H9 (cell line): ENCODE measurements around the gene ARMH3. TPM values are rescaled to one million over a fixed set of nuclear protein-coding genes. Genes with fewer than 3 reads are reported as not detected.

ENCODE experiments used
- DNase-seq: peaks from one replicate; pipeline ENCODE4 v3.0.0-alpha.2; 2017
- H2AFZ ChIP-seq: one replicate; pipeline ENCODE4 v1.6.1; 2013; ENCODE audit warnings: mild to moderate bottlenecking, low read length, control low read depth, moderate library complexity
- H2AK5ac ChIP-seq: 2 replicates; pipeline ENCODE4 v1.6.1; 2013; ENCODE audit warnings: low read length, control low read depth, mixed read lengths; ENCODE audit not compliant: insufficient read length
- H2BK120ac ChIP-seq: one replicate; pipeline ENCODE4 v1.6.1; 2013; ENCODE audit warnings: low read depth, mild to moderate bottlenecking, low read length, control low read depth, inconsistent platforms; ENCODE audit not compliant: poor library complexity, severe bottlenecking
- H2BK12ac ChIP-seq: 2 replicates; pipeline ENCODE4 v1.6.1; 2013; ENCODE audit warnings: low read length, control low read depth, mixed read lengths, low read depth; ENCODE audit not compliant: insufficient read length
- H2BK15ac ChIP-seq: 2 replicates; pipeline ENCODE4 v1.6.1; 2013; ENCODE audit warnings: low read depth, low read length, control low read depth
- H2BK20ac ChIP-seq: one replicate; pipeline ENCODE4 v1.6.1; 2013; ENCODE audit warnings: low read depth, mild to moderate bottlenecking, low read length, control low read depth, inconsistent platforms; ENCODE audit not compliant: poor library complexity, severe bottlenecking
- H2BK5ac ChIP-seq: 2 replicates; pipeline ENCODE4 v1.6.1; 2013; ENCODE audit warnings: low read length, control low read depth, mixed read lengths; ENCODE audit not compliant: insufficient read length
- H3K14ac ChIP-seq: 2 replicates; pipeline ENCODE4 v1.6.1; 2013; ENCODE audit warnings: low read length, control low read depth; ENCODE audit not compliant: insufficient read depth
- H3K18ac ChIP-seq: 2 replicates; pipeline ENCODE4 v1.6.1; 2013; ENCODE audit warnings: low read depth, mild to moderate bottlenecking, mixed read lengths, low read length, control low read depth; ENCODE audit not compliant: insufficient read length
- H3K23ac ChIP-seq: 2 replicates; pipeline ENCODE4 v1.6.1; 2013; ENCODE audit warnings: low read length, control low read depth, mixed read lengths, low read depth; ENCODE audit not compliant: insufficient read length
- H3K23me2 ChIP-seq: 2 replicates; pipeline ENCODE4 v1.6.1; 2013; ENCODE audit warnings: low read depth, mild to moderate bottlenecking, mixed read lengths, low read length, control low read depth; ENCODE audit not compliant: insufficient read length, poor library complexity, severe bottlenecking
- H3K27ac ChIP-seq: 2 replicates; pipeline ENCODE4 v1.5.1; 2013; ENCODE audit warnings: low read length, control low read depth, mixed read lengths, low read depth; ENCODE audit not compliant: insufficient read length
- H3K27me3 ChIP-seq: 2 replicates; pipeline ENCODE4 v1.6.1; 2013; ENCODE audit warnings: low read length, control low read depth, inconsistent platforms; ENCODE audit not compliant: insufficient read depth
- H3K4ac ChIP-seq: 2 replicates; pipeline ENCODE4 v1.6.1; 2013; ENCODE audit warnings: low read depth, mild to moderate bottlenecking, control low read depth, inconsistent platforms, low read length, moderate library complexity
- H3K4me1 ChIP-seq: 2 replicates; pipeline ENCODE4 v1.6.1; 2013; ENCODE audit warnings: low read length, control low read depth, inconsistent platforms; ENCODE audit not compliant: insufficient read depth
- H3K4me2 ChIP-seq: 2 replicates; pipeline ENCODE4 v1.6.1; 2013; ENCODE audit warnings: low read length, control low read depth, mixed read lengths; ENCODE audit not compliant: insufficient read length, insufficient read depth
- H3K56ac ChIP-seq: 2 replicates; pipeline ENCODE4 v1.6.1; 2013; ENCODE audit warnings: low read depth, mild to moderate bottlenecking, mixed read lengths, low read length, control low read depth; ENCODE audit not compliant: insufficient read length
- H3K79me1 ChIP-seq: 2 replicates; pipeline ENCODE4 v1.6.1; 2013; ENCODE audit warnings: low read depth, mild to moderate bottlenecking, moderate library complexity, low read length, control low read depth, inconsistent platforms; ENCODE audit not compliant: insufficient read depth, poor library complexity, severe bottlenecking
- H3K79me2 ChIP-seq: 2 replicates; pipeline ENCODE4 v1.6.1; 2013; ENCODE audit warnings: low read length, control low read depth, inconsistent platforms; ENCODE audit not compliant: insufficient read depth
- H3K9ac ChIP-seq: 2 replicates; pipeline ENCODE4 v1.6.1; 2013; ENCODE audit warnings: low read length, control low read depth, mixed read lengths; ENCODE audit not compliant: insufficient read length; ENCODE audit errors: extremely low read depth
- H3K9me3 ChIP-seq: one replicate; pipeline ENCODE4 v1.6.1; 2013; ENCODE audit warnings: low read depth, low read length, inconsistent platforms; ENCODE audit not compliant: control insufficient read depth
- H3T11ph ChIP-seq: one replicate; pipeline ENCODE4 v1.6.1; 2013; ENCODE audit warnings: mild to moderate bottlenecking, low read length, control low read depth, inconsistent platforms
- H4K20me1 ChIP-seq: one replicate; pipeline ENCODE4 v1.6.1; 2013; ENCODE audit not compliant: control insufficient read depth, insufficient read length, insufficient read depth
- H4K5ac ChIP-seq: 2 replicates; pipeline ENCODE4 v1.6.1; 2013; ENCODE audit warnings: low read depth, mild to moderate bottlenecking, mixed read lengths, low read length, control low read depth; ENCODE audit not compliant: insufficient read length
- H4K8ac ChIP-seq: replicated peaks from 2 replicates; pipeline ENCODE4 v1.6.1; 2013; ENCODE audit warnings: low read length, control low read depth, mixed read lengths, low read depth; ENCODE audit not compliant: insufficient read length
- H4K91ac ChIP-seq: 2 replicates; pipeline ENCODE4 v1.6.1; 2013; ENCODE audit warnings: low read depth, mild to moderate bottlenecking, moderate library complexity, mixed read lengths, low read length, control low read depth; ENCODE audit not compliant: insufficient read length
- H3K27ac Mint-ChIP-seq, 3 experiments: 2 replicates in 2 of 3; 3 replicates in 1 of 3; pipeline ENCODE4 v1.8.0; 2020 to 2021; ENCODE audit warnings: mixed read lengths in 3 of 3, mild to moderate bottlenecking in 1 of 3, moderate library complexity in 1 of 3
- H3K27me3 Mint-ChIP-seq: 2 replicates; pipeline ENCODE4 v1.8.0; 2021; ENCODE audit warnings: low read depth, mild to moderate bottlenecking, moderate library complexity, mixed read lengths
- H3K36me3 Mint-ChIP-seq, 3 experiments: 2 replicates in 2 of 3; 3 replicates in 1 of 3; pipeline ENCODE4 v1.8.0; 2020 to 2021; ENCODE audit warnings: low read depth in 3 of 3, mixed read lengths in 3 of 3; ENCODE audit not compliant: insufficient read depth in 1 of 3
- H3K4me1 Mint-ChIP-seq, 2 experiments: 2 replicates each; pipeline ENCODE4 v1.8.0; 2020; ENCODE audit warnings: mixed read lengths in 2 of 2
- H3K4me3 Mint-ChIP-seq, 2 experiments: 2 replicates in 1 of 2; 3 replicates in 1 of 2; pipeline ENCODE4 v1.8.0; 2020 to 2021; ENCODE audit warnings: mild to moderate bottlenecking in 2 of 2, mixed read lengths in 2 of 2, moderate library complexity in 1 of 2
- H3K9me3 Mint-ChIP-seq, 2 experiments: 2 replicates in 1 of 2; 3 replicates in 1 of 2; pipeline ENCODE4 v1.8.0; 2020; ENCODE audit warnings: mild to moderate bottlenecking in 2 of 2, mixed read lengths in 2 of 2, moderate library complexity in 1 of 2
- CTCF ChIP-seq: fragments of 200-600 bp; sonication (generic); conservative IDR thresholded peaks from 3 replicates; pipeline ENCODE4 v1.8.0; 2021; ENCODE audit warnings: antibody characterized with exemption, mild to moderate bottlenecking
- WGBS: extraction: QIAGEN DNeasy Blood & Tissue Kit; methylation state at CpG from one replicate; pipeline ENCODE4 v1.1.7; 2013; ENCODE audit warnings: missing lambda C conversion rate, low lambda C conversion rate, mixed read lengths; ENCODE audit not compliant: insufficient read length; ENCODE audit errors: extremely low coverage; 5-methylcytosine and 5-hydroxymethylcytosine counted together
- total RNA-seq: library from RNA; stranded (reverse); gene quantifications from 2 replicates; pipeline ENCODE4 v1.2.1, GENCODE V29; 2021

ARMH3 gene
- total RNA-seq, 1 experiment from 2014 or later = 20.4 TPM

- no peak for DNase-seq
- no peak overlapping the region for H3K27ac ChIP-seq
- no peaks in the 10 kb centered on the region for H3K79me2 ChIP-seq
- no peak overlapping the region for H3K56ac ChIP-seq
- Mint-ChIP-seq H3K27me3 (no peaks in the 10 kb centered on the region), H3K36me3 (peaks cover 2 to 22% (median 17%) of the 10 kb centered on the region in 3 experiments; a peak in 6 of 7 replicates), H3K27ac (no peak overlapping the region; a peak in 1 of 7 replicates), H3K4me1 (peaks cover 3 to 14% of the 10 kb centered on the region in 2 experiments), H3K9me3 (no peaks in the 10 kb centered on the region), H3K4me3 (no peak overlapping the region)
- no peak overlapping the region for H2BK5ac ChIP-seq
- H3K14ac ChIP-seq = no peak overlapping the region
- no peaks in the 10 kb centered on the region for H3K27me3 ChIP-seq
- H4K5ac ChIP-seq = no peak overlapping the region
- H3K4me2 ChIP-seq = no peak overlapping the region
- H4K8ac ChIP-seq = no peak overlapping the region
- H3T11ph ChIP-seq = no peak overlapping the region
- no peak overlapping the region for H3K9ac ChIP-seq
- no peaks in the 10 kb centered on the region for H4K20me1 ChIP-seq
- no peak overlapping the region for H3K23ac ChIP-seq
- H4K91ac ChIP-seq = no peak overlapping the region
- H3K79me1 ChIP-seq = no peaks in the 10 kb centered on the region
- no peak overlapping the region for H3K4ac ChIP-seq
- H2AK5ac ChIP-seq = no peak overlapping the region
- H2AFZ ChIP-seq = no peak overlapping the region
- no peak overlapping the region for H2BK120ac ChIP-seq
- H3K18ac ChIP-seq = no peak overlapping the region
- no CpG with 5 or more reads among the region's 3 CpGs for WGBS
- H2BK12ac ChIP-seq = no peak overlapping the region
- H2BK20ac ChIP-seq = no peak overlapping the region
- H3K23me2 ChIP-seq = no peaks in the 10 kb centered on the region
- H3K9me3 ChIP-seq = no peaks in the 10 kb centered on the region
- H2BK15ac ChIP-seq = no peak overlapping the region
- no peaks in the 10 kb centered on the region for H3K4me1 ChIP-seq
- TF ChIP-seq CTCF = no peak
Observed at GRCh38 chr10:101965075-101965765, 90.8 kb downstream of the ARMH3 start.
